Measurements from ENCODE around the gene ATP6V1C2.

DNA sequence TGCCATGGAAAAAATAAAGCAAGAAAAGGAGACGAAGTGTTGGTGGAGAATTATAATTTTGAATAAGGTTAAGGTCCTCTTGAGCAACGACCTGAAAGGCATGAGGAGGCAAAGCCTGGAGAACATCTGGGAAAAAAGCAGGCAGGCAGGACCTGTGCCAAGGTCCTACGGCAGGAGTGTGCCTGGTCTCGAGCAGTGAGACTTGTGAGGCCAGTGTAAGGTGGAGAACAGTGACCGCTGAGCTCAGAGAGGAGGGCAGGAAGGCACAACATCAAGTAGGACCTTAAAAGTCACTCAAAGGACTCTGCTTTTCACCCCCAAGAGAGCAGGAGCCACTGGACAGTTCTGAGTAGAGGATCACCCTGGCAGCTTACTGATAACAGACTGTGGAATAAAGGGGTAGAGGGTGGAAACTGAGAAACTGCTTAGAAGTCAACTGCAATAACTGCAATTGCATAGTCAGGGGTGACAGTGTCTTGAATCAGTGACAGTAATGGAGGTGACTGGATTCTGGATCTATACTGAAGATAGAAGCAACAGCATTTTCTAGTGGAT lies 35.2 kb upstream of the ATP6V1C2 start:
- TF ChIP-seq CTCF (IDR thresholded peaks at IDR 0.05) (no peak), POLR2A (IDR thresholded peaks at IDR 0.05) (no peak)
